ENCODE data around the gene THSD4. TPM values are rescaled to one million over a fixed set of nuclear protein-coding genes. Genes with fewer than 3 reads are reported as not detected.
A peak's percentile ranks its signal among the peaks of the same experiment; 100 is the strongest.

THSD4 gene
- total RNA-seq, 1 donor from 2014 or later, result 151 TPM

DNA sequence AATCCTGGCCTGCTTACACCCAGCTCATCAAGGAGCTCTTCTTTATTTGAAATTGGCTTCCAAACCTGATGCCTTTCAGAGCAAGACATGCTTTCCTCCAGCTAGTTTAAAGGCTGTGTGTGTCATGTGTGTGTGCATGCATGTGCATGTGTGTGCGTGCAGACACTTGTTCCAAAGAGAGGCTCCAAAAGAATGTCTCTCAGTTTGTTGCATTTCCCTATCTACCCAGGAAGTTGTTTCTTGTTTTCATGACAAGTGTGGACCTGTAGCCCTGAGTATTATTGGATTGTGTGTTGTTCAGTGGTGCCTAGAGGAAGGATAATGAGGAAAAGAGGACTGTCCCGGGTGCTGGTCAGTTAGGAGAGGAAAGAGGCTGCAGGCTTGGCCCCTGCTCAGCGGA is 240.0 kb downstream of the THSD4 start:
- H3K4me1 ChIP-seq, result peaks cover 0 to 14% of the 10 kb centered on the region in 2 donors
- intact Hi-C loops (cut with DNase I), result no loop called here

DNA sequence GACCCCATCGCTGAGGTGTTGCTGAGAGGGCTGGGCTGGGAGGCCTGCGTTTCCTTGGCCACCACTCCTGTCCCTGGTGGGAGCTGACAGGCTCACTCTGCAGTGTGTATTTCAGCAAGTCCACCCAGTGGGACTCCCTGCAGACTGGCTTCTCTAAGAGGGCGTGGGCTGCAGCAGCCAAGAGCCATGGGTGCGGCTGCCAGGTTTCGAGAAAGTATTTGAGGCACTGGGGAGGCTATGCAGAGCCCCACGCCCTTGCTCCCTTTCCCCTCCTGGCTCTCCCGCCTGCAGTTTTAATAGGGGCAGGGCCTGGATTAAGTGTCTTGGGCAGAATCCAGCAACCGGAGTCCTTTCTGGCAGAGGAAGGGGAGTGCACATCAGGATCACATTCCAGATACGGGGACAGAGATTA is 242.1 kb downstream of the THSD4 start:
- H3K27ac ChIP-seq, result peak overlapping the region in 1 of 2 donors; percentile 34
- no peak for DNase-seq (ENCODE audit: low spot score in 2 of 2)
- no peaks in the 10 kb centered on the region for H3K27me3 ChIP-seq
- no peaks in the 10 kb centered on the region for H3K36me3 ChIP-seq
- H3K4me3 ChIP-seq, result no peak overlapping the region
- TF ChIP-seq, protein P1, sequence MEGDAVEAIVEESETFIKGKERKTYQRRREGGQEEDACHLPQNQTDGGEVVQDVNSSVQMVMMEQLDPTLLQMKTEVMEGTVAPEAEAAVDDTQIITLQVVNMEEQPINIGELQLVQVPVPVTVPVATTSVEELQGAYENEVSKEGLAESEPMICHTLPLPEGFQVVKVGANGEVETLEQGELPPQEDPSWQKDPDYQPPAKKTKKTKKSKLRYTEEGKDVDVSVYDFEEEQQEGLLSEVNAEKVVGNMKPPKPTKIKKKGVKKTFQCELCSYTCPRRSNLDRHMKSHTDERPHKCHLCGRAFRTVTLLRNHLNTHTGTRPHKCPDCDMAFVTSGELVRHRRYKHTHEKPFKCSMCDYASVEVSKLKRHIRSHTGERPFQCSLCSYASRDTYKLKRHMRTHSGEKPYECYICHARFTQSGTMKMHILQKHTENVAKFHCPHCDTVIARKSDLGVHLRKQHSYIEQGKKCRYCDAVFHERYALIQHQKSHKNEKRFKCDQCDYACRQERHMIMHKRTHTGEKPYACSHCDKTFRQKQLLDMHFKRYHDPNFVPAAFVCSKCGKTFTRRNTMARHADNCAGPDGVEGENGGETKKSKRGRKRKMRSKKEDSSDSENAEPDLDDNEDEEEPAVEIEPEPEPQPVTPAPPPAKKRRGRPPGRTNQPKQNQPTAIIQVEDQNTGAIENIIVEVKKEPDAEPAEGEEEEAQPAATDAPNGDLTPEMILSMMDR (IDR thresholded peaks at IDR 0.05), result no peak
- intact Hi-C loops (cut with DNase I), result no loop called here
- peaks cover 0 to 14% of the 10 kb centered on the region in 2 donors for H3K4me1 ChIP-seq
- no peaks in the 10 kb centered on the region for H3K9me3 ChIP-seq

More for the DNA sequence above, 240.0 kb downstream of the THSD4 start:
- no peaks in the 10 kb centered on the region for H3K36me3 ChIP-seq
- H3K9me3 ChIP-seq, result no peaks in the 10 kb centered on the region
- no peaks in the 10 kb centered on the region for H3K27me3 ChIP-seq
- TF ChIP-seq, protein P1 (IDR thresholded peaks at IDR 0.05), result no peak
- H3K27ac ChIP-seq, result no peak overlapping the region
- no peak overlapping the region for H3K4me3 ChIP-seq
- DNase-seq (ENCODE audit: low spot score in 2 of 2), result no peak

DNA sequence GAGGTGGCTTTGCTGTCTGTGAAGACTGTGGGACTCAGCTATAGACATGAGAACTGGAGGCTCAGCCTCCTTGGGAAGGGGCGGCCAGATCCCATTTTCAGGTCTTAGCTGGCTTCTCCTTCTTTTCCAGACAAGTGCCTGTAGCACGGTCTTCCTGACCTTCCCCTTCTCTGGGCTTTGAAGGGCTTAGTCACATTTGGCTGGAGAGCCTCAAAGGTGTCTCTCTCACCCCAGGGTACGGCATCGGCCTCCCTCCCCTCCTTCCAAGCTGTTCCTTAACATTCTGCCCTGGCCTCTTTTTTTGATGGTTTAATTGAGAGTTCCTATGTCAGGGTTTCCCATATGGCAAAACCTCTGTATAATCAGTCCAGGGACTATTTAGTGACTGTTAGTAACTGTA is 242.7 kb downstream of the THSD4 start:
- intact Hi-C loops (cut with DNase I), result no loop called here
- peak overlapping the region in 1 of 2 donors; percentile 34 for H3K27ac ChIP-seq
- no peaks in the 10 kb centered on the region for H3K27me3 ChIP-seq
- H3K36me3 ChIP-seq, result no peaks in the 10 kb centered on the region
- H3K4me1 ChIP-seq, result peaks cover 0 to 14% of the 10 kb centered on the region in 2 donors
- no peaks in the 10 kb centered on the region for H3K9me3 ChIP-seq
- DNase-seq (ENCODE audit: low spot score in 2 of 2), result no peak
- H3K4me3 ChIP-seq, result no peak overlapping the region
- TF ChIP-seq, protein P1 (IDR thresholded peaks at IDR 0.05), result no peak

DNA sequence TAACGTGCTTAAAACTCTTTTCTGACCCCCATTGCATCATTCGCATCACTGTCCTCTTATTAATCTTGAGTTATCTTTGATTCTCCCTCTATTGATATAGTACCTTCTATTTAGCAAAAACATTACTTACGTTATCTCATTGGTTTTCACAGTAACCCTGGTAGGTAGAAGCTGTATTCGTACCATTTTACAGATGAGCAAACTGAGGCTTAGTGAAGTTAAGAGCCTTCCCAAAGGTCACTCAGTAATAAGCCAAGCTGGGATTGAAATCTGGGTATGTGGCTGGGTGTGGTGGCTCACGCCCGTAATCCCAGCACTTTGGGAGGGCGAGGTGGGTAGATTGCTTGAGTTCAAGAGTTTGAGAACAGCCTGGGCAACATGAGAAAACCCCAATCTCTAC is 244.0 kb downstream of the THSD4 start:
- H3K4me3 ChIP-seq, result no peak overlapping the region
- intact Hi-C loops (cut with DNase I), result no loop called here
- H3K9me3 ChIP-seq, result no peaks in the 10 kb centered on the region
- TF ChIP-seq, protein P1 (IDR thresholded peaks at IDR 0.05), result no peak
- no peaks in the 10 kb centered on the region for H3K27me3 ChIP-seq
- no peak for DNase-seq (ENCODE audit: low spot score in 2 of 2)
- H3K4me1 ChIP-seq, result peaks cover 0 to 14% of the 10 kb centered on the region in 2 donors
- H3K27ac ChIP-seq, result no peak overlapping the region
- no peaks in the 10 kb centered on the region for H3K36me3 ChIP-seq

DNA sequence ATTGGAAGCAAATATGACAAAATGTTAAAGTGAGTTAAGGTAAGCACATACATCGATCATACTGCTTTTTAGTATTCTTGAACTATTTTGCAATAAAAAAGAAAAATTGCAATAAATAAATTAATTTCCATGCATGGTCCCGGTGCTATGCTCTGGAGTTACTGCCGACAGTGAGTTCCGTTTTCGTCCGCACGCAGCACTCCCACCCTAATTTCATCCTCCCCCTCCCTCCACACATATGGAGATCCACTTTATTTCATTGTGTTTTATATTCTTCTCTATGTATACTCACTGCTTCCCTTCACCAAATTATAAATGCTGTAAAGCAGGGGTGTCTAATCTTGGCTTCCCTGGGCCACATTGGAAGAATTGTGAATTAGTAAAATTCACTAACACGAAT is 247.3 kb downstream of the THSD4 start:
- Histone ChIP-seq H3K27me3 (no peaks in the 10 kb centered on the region), H3K36me3 (no peaks in the 10 kb centered on the region), H3K4me3 (no peak overlapping the region), H3K27ac (no peak overlapping the region), H3K4me1 (peaks cover 0 to 7% of the 10 kb centered on the region in 2 donors), H3K9me3 (no peaks in the 10 kb centered on the region)
- intact Hi-C loops (cut with DNase I), result no loop called here
- no peak for DNase-seq (ENCODE audit: low spot score in 2 of 2)
- TF ChIP-seq, protein P1 (IDR thresholded peaks at IDR 0.05), result no peak

Measured in ascending aorta (tissue), 2 donors.